Lung microvascular endothelial cell (primary cell): ENCODE results near the gene FASTKD3. TPM values are rescaled to one million over a fixed set of nuclear protein-coding genes. Genes with fewer than 3 reads are reported as not detected.
"Not testable (repeated sequence)": the region's sequence is repeated elsewhere in the genome, so short reads cannot be mapped to it uniquely, and the experiment has no call there.

Experiments used
- DNase-seq, 2 donors: peaks; one replicate each; pipeline versions ENCODE4 v3.0.0 to v3.0.0-alpha.2; 2010; ENCODE audit warnings: low read depth in 2 of 2
- total RNA-seq: library from RNA; depleted of rRNA; stranded (reverse); fragments of >200 nt; gene quantifications from 2 replicates; pipeline ENCODE4 v1.2.1, GENCODE V29; 2014

The FASTKD3 gene
- total RNA-seq, result 7.6 and 9.1 TPM in 2 replicates

GRCh38 chr5:7868773-7869473 is at the start of gene FASTKD3, which contains the start of gene MTRR:
FASTKD3 (minus strand) TSS chr5:7869031; CDS start chr5:7868083, 948 bp downstream.
MTRR (plus strand) TSS chr5:7869148; CDS start chr5:7870795, 1,647 bp downstream.
- peak; percentile 96 to 97 for DNase-seq

- DNase-seq, result no peak
Observed at GRCh38 chr5:7917130-7918123, 48.6 kb upstream of the FASTKD3 start.

DNA sequence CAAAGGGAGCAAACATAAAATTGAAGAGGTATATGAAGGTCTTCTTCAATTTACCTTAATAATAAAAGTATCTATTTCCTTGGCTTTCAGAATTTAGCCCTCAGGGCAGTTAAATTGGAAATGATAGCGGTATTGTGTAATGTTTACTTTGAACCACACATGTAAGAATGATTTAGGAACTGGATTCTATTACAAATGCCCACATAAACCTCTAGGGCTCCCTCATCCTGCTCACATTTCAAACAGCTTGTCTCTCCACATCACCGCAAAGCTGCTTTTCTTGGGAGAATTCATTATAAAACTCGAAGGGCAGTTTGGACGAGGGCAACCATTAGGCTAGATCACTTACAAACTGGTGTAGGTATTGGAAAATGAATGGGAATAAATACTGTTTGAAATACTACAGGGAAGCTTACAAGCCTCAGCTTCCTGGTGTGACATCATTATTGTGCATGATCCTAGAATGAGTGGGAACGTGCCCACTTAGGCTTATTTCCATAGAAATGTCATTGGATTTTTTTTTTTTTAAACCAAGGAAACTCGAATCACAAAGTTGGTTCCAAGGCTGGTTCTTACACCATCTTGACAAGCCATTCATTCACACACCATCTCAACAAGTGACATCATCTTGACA is 47.5 kb upstream of the FASTKD3 start:
- no peak for DNase-seq

- not testable (repeated sequence) for DNase-seq
Observed at GRCh38 chr5:7911429-7911771, 42.6 kb upstream of the FASTKD3 start.

DNA sequence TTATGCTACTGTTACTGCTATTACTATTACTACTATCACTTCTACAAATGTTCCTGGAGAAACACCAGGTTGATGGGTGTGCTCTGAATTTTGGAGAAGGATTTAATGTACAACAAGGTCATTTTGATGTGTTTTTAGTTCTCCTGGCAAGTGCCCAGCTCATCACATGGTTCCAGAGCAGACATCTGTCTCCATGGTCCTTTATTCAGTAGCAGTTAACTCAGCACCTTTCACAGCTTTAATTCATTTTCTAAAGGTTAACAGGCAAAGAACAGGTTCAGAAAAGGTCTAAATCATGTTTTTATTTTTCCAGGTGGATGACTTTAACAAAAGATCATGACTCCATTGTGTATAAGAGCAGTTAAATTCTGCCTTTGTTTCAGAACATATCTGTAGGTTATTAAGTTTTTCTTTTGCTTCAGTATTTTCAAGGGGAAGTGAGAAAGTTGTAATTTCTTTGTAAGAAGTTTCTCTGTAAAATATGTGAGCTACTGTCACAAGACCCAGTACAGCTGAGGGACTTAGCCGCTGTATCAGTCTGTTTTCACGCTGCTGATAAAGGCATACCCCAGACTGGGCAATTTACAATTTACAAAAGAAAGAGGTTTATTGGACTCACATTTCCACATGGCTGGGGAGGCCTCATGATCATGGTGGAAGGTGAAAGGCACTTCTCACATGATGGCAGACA is 42.1 kb upstream of the FASTKD3 start:
- peak in 1 of 2 donors; percentile 5 for DNase-seq

DNA sequence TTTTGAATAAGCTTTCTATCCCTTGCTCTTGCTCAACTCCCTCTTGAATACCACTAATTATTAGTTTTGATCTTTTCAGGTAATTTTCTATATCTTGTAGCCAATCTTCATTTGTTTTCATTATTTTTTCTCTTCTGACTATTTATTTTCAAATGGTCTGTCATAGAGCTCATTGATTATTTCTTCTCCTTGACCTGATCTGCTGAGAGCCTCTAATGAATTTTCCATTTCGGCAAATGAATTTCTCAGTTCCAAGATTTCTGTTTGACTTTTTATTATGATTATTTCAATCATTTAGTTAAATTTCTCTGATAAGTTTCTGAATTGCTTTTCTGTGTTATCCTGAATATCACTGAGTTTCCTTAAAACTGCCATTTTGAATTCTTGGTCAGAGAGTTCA is 39.5 kb upstream of the FASTKD3 start:
- no peak for DNase-seq

DNA sequence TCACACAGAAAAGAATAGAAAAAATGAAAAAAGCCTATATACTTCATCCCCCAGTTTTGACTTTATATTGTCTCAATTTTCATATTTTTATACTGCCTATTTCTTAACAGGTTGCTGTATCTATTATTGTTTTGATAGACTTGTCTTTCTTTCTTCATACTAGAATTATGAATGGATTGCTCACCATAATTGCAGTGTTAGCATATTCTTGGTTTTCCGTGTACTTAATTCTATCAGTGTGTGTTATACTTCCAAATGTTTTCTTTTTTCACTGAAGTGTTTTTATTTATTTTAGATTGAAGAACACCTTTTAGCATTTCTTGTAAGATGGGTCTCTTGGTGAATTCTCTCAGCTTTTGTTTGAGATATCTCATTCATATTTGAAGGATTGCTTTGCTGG is 38.8 kb upstream of the FASTKD3 start:
- DNase-seq, result no peak

DNA sequence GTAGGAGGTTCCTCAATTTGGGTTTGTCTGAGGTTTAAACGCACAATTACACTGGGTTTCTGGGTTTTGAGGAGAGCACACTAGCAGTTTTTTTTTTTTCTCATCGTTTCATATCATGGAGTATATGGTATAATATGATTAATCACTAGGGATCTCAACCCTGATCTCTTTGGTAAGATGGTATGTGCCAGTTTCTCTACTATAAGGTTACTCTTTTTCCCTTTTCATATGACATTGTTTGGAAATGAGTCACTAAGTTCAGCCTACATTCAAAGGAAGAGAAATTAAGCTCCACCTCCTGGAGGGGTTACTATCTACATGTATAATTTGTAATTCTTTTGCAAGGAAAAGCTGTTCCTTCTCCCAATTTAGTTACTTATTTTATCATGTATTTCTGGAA is 35.3 kb upstream of the FASTKD3 start:
- DNase-seq, result peak; percentile 16 to 64

DNA sequence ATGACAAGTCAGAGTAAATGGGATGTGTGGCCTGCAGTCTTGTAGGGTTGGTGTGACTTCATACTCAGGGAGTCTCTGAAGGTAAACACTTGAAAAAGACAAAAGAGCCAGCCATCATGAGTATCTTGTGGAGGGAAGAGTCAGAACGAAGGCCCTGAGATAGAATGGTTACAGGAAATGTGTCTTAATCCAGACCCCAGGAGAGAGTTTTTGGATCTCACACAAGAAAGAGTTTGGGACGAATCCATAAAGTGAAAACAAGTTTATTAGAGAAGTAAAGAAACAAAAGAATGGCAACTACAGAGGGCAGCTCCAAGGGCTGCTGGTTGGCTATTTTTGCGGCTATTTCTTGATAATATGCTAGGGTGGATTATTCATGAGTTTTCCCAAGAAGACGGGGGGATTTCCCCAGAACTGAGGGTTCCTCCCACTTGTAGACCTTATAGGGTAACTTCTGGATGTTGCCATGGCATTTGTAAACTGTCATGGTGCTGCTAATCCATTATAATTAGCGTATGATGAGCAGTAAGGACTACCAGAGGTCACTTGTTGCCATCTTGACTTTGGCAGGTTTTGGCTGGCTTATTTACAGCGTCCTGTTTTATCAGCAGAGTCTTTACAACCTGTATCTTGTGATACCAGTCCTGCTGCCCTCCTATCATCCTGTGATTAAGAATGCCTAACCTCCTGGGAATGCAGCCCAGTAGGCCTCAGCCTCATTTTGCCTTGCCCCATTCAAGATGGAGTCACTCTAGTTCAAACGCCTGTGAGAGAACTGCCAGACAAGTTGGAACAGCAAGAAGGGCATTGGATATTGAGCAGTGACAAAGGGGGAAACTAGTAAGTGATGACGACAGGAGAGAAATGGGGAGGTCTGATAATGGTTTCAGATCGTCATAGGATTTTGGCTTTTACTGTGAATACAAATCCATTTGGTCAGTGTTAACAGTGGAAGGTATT is 34.1 kb upstream of the FASTKD3 start:
- DNase-seq, result no peak

GRCh38 chr5:7902201-7902600 is 33.4 kb upstream of the FASTKD3 start:
- no peak for DNase-seq

- peak; percentile 34 to 37 for DNase-seq
Observed at GRCh38 chr5:7897014-7897600, 28.3 kb upstream of the FASTKD3 start.

DNA sequence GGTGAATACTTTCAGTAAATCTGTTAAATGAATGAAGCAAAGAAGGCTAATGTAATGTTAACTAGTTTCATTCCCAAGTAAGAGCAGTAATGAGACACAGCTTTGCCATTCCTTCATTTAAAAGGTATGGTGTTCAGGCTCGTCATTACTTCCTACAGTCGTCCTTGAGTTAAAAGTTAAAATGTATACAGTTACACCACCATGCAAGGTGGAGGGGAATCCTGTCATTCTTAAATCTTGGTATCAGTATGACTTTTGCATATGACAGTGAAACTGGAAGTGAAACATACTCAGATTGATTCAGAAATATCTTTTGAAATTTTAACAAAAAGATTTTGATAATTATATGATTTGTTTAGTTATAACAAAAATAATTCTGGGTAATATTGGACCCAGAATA is 26.0 kb upstream of the FASTKD3 start:
- no peak for DNase-seq

DNA sequence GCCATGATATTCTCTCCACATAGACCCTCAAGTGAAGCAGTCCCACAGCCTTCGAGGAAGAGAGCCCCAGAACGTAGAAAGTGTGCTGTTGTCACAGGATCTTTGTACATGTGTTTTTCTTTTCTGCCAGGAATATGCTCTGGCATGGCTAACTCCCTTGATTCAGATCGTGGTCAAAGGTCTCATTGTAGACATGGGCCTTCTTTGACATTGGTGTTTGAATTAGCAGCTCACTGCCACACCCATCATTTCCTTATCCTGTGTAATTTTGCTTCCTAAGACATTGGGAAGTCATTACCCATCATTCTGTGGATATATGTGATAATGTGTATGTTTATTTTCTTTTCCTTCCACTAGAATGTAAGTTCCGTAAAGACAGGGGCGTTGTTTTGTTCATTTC is 25.6 kb upstream of the FASTKD3 start:
- no peak for DNase-seq

DNA sequence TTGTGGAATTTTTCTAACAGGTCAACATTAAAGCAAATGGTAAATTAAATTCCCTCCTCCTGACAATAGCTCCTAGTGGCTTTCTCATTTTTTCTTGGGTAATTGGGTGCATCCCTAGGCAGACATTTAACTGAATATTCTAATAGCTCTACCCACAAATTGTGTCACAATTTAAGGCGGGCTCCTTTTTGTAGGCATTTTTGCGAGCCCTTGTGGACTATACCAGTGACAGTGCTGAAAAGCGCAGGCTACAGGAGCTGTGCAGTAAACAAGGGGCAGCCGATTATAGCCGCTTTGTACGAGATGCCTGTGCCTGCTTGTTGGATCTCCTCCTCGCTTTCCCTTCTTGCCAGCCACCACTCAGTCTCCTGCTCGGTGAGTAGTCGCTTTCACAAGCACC is 20.1 kb upstream of the FASTKD3 start:
- no peak for DNase-seq

DNA sequence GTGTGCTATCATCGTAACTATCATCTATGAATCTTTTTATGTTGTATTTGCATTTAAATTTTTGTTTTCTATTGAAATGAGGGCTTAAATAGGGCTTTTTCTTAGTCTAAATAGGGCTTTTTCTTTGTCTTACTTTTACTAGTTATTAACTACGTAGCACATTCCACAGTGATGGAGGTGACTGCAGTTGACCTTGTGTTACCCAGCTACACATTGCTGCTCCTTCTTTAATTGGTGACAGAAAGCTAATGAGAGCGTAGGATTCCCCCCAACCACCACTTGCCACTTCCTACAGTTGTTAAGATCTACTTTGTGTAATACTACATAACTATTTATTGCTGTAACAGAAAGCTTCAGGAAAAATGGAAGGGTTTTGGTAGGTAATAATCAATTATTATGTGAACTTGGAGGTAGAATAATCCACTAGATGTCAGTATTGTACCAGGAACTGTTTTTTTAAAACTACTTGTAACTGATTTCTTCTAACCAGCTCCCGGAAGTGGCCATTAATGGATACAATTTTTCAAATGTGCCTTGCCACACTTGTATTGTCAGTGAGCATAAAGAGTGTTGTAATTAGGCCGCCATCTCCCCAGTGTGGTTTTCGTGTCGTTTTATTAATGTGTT is 18.1 kb upstream of the FASTKD3 start:
- peak; percentile 55 to 61 for DNase-seq

- DNase-seq, result no peak
Observed at GRCh38 chr5:7884491-7885267, 15.8 kb upstream of the FASTKD3 start.

DNA sequence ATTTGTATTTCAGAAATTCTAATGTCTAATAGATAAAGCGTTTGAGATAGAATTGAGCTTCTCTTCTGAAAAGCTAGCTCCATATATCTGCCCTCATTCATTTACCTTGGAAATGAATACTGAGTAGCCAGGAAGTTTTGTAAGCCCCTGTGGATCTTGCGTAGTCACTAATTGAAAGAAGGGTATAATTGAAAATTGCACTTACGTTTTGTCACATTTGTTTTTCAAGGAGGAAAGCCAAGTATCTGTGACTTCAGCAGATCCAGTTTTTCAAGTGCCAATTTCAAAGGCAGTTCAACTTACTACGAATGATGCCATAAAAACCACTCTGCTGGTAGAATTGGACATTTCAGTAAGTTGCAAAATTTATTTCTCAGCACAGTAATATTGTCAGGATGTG is 14.1 kb upstream of the FASTKD3 start:
- DNase-seq, result no peak

DNA sequence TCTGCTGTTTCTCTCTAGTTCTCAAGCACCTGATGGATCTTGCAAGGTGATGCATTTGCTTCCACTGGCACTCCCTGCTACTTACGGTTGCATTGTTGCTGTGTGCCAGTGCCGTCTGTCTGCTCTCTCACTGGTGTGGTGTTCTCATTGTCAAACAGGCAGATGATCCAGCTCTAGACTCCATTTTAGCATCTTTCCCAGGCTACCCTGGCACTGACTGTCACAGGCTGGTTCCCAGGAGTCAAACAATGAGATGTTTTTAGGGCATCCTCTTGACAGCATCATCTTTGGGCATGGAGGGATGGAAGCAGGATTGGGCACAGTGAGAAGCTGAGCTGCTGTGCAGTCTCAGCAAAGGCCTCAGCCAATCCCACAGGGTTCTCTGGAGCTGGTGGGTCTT is 13.0 kb upstream of the FASTKD3 start:
- no peak for DNase-seq

- DNase-seq, result no peak
Observed at GRCh38 chr5:7881091-7881490, 12.3 kb upstream of the FASTKD3 start.
